Anterior cingulate cortex (tissue), 58 donors: ENCODE data around the gene TENM4.

Experiments used
- DNase-seq, 58 donors: peaks; one replicate each; lab custom pipeline; 2025; lab: John Stamatoyannopoulos, UW

Gene TENM4

DNA sequence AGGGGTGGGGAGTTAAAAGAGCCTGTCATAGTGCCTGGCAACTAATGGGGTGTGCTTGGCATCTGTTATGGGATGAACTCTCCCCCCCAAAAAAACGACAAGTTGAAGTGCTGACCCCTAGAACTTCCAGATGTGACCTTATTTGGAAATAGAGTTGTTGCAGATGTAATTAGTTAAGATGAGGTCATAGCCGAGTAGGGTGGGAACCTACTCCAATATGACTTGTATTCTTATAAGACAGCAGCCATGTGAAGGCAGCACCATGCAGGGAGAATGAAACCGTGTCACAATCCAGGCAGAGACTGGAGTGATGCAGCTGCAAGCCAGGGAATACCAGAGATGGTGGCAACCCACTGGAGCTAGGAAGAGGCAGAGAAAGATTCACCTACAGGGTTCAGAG is 394.5 kb downstream of the TENM4 start:
- no peak for DNase-seq

- peak in 9 of 58 donors; percentile 4 to 59 (median 29) for DNase-seq
Measured at GRCh38 chr11:79045800-79046304, 395.0 kb downstream of the TENM4 start.

DNA sequence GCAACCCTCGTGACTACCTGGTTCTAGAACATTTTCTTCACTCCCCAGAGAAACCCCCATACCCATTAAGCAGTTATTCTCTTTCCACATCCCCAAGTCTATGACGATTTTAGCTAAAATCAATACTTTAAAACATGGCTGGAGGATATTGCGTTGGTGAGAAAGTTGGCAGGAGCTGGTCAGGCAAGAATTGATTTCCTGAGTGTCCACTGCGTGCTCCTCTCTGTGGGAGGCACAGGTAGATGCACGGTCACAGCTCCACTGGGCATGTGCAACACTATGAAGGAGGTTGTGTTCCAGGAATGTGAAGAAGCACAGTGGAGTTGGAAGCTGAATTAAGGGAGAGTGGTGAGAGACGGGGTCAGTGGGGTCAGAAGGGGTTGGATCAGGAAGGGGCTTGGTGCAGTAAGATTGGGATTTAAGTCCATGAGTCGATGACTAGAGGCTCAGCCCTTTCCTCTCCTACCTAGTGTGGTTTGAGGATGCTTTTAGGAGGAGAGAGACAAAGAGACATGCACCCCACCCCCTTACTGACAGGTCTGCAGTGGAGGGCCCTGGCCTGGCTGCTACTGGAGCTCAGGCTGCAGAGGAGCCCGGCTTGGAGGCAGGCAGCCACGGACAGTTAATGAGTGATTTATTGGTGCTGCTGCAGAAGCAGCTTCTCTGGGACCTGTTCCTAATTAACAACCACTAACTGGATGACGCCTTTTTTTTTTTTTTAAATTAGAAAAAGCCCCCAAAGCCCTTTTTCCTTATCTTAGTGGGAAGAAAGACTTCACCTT is 395.6 kb downstream of the TENM4 start:
- DNase-seq = no peak

- no peak for DNase-seq
Measured at GRCh38 chr11:79044201-79044600, 396.6 kb downstream of the TENM4 start.

DNA sequence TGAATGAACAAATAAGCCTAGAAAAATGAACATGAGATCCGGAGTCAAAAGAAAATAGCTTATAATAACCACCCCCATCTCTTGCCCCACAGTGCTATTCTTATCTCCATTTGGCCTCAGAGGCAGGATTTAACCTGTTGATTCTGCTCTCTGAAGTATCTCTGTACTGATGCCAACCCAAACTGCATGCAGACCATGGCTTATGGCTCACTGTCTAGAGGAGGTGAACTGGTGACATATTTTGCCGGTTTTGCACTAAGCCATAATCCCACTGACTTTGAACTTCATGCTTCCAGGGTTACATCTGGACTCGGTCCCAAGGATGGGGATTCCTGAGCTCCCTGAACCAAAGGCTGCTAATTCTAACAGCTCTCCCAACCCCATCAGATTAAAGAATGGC is 397.1 kb downstream of the TENM4 start:
- no peak for DNase-seq

DNA sequence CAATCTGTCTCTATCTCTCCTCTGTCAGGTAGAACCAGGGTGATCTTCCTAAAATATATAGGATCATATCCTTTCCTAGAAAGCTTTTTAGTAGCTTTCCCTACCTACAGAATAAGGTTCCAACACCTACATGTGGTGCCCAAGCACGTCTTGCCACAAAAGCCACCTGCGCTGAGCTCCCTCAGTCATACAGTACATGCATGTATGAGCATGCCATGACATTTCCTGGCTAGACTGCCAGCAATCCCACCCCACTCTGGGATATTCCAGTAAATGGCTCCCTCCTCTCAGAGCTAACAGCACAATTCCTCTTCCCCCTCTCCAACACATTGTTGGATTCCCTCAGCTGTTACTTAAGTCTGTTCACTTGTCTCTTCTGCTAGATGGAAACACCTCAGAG is 398.0 kb downstream of the TENM4 start:
- no peak for DNase-seq

- peak in 12 of 58 donors; percentile 14 to 67 (median 36) for DNase-seq
Measured at GRCh38 chr11:79040348-79040747, 400.5 kb downstream of the TENM4 start.

DNA sequence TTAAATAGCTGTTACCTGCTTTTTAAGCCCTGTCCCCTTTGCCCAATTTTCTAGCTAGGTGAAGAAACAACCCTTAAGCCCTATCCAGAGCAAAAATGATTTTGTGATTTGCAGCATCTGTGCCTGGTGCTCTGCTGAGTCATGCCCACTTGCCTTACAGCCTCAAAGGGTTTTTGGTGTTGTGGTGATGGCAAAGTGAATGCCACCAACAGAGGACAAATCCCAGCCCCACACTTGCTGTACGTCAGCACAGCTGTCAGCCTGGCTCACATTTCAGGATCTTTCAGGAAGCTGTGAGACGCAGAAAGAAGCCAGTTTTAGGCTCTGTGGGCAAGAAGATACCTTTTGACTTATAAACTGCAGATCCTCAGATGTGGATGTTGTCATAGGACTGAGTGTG is 401.7 kb downstream of the TENM4 start:
- peak in 1 of 58 donors; percentile 33 for DNase-seq

- no peak for DNase-seq
Measured at GRCh38 chr11:79035881-79036280, 404.9 kb downstream of the TENM4 start.

DNA sequence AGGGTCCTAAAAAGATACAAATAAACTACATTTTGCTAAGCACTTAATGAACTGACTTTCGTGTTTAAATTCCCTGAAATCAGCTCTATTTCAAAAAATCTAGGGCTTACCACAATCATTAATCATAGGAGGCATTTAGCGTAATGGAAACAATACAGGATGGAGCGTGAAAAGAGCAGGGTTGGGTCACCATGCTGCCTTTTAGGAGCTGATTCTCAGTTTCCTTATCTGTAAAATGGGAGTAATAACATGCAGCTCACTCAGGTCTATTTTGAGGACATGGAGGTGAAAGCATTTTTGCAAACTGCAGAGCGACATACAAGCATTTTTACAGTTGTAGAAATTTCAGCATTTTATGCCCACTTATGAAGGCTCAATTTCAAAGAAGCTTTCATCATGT is 407.0 kb downstream of the TENM4 start:
- DNase-seq = no peak

DNA sequence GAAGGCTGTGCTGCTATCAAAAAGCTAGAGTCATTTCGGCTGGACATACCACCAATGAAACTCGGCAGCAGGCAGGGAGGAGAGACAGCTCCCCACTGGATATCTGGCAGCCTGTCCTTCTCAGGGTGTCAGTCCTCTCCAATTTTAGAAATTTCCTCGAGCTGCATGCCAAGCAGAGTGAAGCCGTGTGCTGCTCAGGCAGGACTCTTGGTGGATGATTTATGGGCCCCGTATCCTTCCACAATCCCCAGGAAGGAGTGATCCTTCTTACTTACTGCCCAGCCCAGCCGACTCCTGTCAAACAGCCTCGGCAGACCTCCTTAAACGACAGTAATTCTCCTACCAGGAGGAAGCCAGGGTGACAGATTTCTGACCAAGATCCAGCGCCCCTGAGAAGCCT is 410.4 kb downstream of the TENM4 start:
- DNase-seq = peak in 4 of 58 donors; percentile 9 to 45 (median 22)

- no peak for DNase-seq
Measured at GRCh38 chr11:79028225-79028624, 412.6 kb downstream of the TENM4 start.

DNA sequence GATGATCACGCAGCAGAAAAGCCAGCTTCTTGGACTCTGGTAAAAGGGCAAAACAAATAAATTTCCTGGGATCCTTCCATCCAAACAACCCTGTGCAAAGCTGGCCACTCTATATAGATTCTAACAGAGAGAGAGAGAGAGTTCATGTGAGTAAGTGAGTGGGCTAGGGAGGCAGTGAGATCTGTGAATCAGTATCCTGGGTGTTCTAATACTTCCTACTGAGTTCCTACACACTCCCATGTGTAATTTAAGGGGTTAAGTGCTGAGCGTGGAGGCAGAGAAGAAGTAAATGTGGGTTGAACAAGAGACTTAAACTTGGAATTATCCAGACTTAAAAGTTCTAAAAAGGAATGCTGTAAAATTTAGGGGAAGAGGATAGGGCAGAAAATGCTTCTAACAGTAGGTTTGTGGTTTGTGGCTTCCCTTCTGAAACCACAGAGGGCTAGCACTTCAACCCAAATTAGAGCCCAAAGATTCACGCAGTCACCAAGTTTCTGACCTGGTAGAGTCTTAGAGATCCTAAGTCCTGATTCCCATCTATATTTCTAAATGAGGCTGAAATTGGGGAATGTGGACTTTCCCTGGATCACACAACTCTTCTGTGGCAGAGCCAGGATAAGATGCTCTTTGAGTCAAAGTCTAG is 413.9 kb downstream of the TENM4 start:
- no peak for DNase-seq

DNA sequence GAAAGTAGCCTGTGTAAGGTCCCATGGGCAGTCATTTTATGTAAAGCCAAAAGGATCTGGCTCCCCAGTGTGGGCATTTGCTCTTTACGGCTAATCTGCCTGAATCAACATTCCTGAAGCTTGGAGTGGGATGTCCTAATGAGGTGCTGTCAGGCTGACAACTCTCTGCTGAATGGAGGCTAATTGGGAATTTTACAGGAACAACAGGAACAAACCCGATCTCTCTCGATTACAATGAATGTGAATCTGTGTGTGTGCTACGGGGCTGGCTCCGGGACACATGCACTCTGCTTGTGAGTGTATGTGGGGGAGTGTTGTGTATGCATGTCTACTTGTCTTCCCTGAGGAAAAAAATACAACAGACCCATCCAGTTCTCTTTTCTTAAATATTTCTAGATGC is 415.2 kb downstream of the TENM4 start:
- no peak for DNase-seq

DNA sequence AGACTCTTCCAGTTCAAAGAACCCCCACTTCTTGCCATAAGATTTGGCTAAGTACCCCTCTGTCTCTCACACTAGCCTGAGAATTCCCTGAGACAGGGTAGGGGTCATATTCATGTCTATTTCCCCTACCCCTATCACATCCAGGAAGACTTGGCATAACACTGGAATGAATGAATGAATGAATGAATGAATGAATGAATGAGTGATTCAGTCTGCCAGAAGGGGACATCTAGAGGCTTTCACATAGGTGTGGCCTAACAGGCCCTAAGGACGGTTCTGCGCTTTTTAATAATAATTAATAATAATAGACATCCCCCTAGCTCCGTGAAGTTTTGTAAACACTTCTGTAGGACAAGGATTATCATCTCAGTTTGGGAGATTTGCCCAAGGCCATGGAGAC is 415.7 kb downstream of the TENM4 start:
- DNase-seq = no peak

- DNase-seq = no peak
Measured at GRCh38 chr11:79022265-79022664, 418.6 kb downstream of the TENM4 start.

DNA sequence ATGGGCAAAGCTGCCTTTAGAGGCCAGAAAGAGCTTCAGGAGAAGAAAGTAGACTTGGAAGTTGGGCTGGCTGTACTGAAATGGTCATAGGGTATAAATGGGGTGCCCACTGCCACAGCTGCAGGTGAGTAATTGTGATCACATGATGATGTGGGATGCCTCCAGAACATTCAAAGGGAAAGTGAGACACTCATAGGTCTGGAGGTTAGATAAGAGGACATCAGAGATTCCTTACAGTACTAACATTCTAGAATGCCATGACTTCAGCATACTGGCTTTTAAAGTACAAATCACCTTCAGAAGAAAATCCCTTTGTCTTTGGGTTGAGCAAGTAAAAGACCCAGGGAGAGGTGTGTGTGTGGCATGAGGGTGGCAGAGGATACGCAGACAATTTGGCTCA is 419.2 kb downstream of the TENM4 start:
- no peak for DNase-seq

DNA sequence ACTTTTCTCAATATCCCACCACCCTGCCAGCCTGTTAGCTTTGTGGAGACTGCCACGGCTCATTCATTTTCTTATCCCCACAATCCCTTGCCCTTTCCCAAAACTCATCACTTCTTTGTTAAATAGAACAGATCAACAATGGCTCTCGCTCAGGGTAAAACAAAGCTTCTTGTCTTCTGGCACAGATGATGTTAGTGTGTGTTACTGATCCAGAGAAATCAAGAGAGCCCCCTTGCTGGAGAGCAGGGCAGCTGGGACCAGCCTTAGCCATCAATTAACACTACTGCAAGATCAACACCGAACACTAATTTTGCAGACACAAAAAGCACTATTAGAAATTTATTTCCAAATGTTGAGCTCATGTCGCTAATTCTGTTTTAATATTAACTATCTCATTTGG is 420.9 kb downstream of the TENM4 start:
- peak in 9 of 58 donors; percentile 14 to 53 (median 19) for DNase-seq

GRCh38 chr11:79019277-79019676 is 421.6 kb downstream of the TENM4 start:
- no peak for DNase-seq

- no peak for DNase-seq
Measured at GRCh38 chr11:79018371-79018849, 422.4 kb downstream of the TENM4 start.

DNA sequence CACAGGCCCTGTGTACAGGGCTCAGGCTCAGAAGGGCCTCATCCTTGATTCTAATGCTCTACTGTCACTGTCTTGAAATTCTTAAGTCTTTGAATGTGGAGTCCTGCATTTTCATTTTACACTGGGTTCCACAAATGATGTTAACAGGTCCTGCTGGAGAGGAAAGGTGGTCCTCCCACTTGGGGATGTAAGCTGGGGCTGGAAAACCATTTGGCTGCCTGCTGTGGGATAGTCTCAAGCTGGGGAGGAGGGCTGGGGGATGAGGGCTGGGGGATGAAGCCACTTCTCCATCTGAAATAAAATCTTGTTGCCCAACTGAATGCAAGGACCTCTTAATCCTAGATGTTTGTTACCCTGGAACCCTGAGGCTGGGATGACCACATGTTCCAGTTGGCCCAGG is 423.0 kb downstream of the TENM4 start:
- DNase-seq = no peak

GRCh38 chr11:79013509-79013908 is 427.3 kb downstream of the TENM4 start:
- no peak for DNase-seq
